Uterus (tissue), 4 donors: Measurements from ENCODE around the gene CDK4. TPM values are rescaled to one million over a fixed set of nuclear protein-coding genes. Genes with fewer than 3 reads are reported as not detected.

ENCODE experiments used
- DNase-seq, 2 donors: peaks; one replicate each; pipeline ENCODE4 v3.0.0-alpha.2; 2019 to 2020
- H3K27ac ChIP-seq, 2 donors: fragments of 200-600 bp; sonication (generic); 1 replicate in 1 of 2; 2 replicates in 1 of 2; pipeline ENCODE4 v1.5.1; 2016 to 2018
- H3K27me3 ChIP-seq, 2 donors: fragments of 200-600 bp; sonication (generic); one replicate each; pipeline ENCODE4 v1.5.1; 2018 to 2019; ENCODE audit warnings: control low read depth in 1 of 2
- H3K36me3 ChIP-seq, 2 donors: fragments of 200-600 bp; sonication (generic); one replicate each; pipeline ENCODE4 v1.5.1; 2019; ENCODE audit warnings: control low read depth in 1 of 2
- H3K4me1 ChIP-seq, 2 donors: fragments of 200-600 bp; sonication (generic); one replicate each; pipeline ENCODE4 v1.5.1; 2018 to 2019; ENCODE audit warnings: control low read depth in 1 of 2
- H3K4me3 ChIP-seq, 2 donors: fragments of 200-600 bp; sonication (generic); 1 replicate in 1 of 2; 2 replicates in 1 of 2; pipeline ENCODE4 v1.5.1; 2018 to 2019; ENCODE audit warnings: mild to moderate bottlenecking in 1 of 2
- H3K9me3 ChIP-seq, 2 donors: fragments of 200-600 bp; sonication (generic); one replicate each; pipeline ENCODE4 v1.5.1; 2019; ENCODE audit warnings: control low read depth in 1 of 2
- CTCF ChIP-seq, 4 experiments: fragments of 200-600 bp in 2 of 4; fragments of 450-650 bp in 2 of 4; sonication (generic) in 2 of 4; IDR thresholded peaks; one replicate each; pipeline ENCODE4 v1.5.1; 2016 to 2019; ENCODE audit warnings: antibody characterized with exemption in 4 of 4, mild to moderate bottlenecking in 2 of 4, moderate library complexity in 1 of 4
- POLR2A ChIP-seq, 2 donors: fragments of 450-650 bp; IDR thresholded peaks; one replicate each; pipeline ENCODE4 v1.6.1; 2016; ENCODE audit warnings: antibody characterized with exemption in 2 of 2, mild to moderate bottlenecking in 1 of 2, moderate library complexity in 1 of 2
- intact Hi-C: fragments of 100-400 bp; cut with DNase I; formaldehyde crosslinking; loops from one replicate; pipeline ENCODE4 v1.15.1; 2023; ENCODE audit warnings: low total_unique reads
- microRNA-seq: library from miRNA; unstranded; fragments of <30 nt; microRNA quantifications from one replicate; pipeline ENCODE4, GENCODE V29; 2016; ENCODE audit warnings: borderline microRNAs expressed, borderline replicate concordance
- total RNA-seq, 4 donors: library from RNA; depleted of rRNA in 3 of 4; stranded (reverse); fragments of >200 nt in 3 of 4; gene quantifications; one replicate each; pipeline versions ENCODE4 v1.1.0 to v1.2.4, GENCODE V29; 2014 to 2023
- donor health status: DM: yes; HTN: yes; CAD: no.

The CDK4 gene
- total RNA-seq, 4 donors from 2014 or later = 60.0 to 190 (median 110) TPM

DNA sequence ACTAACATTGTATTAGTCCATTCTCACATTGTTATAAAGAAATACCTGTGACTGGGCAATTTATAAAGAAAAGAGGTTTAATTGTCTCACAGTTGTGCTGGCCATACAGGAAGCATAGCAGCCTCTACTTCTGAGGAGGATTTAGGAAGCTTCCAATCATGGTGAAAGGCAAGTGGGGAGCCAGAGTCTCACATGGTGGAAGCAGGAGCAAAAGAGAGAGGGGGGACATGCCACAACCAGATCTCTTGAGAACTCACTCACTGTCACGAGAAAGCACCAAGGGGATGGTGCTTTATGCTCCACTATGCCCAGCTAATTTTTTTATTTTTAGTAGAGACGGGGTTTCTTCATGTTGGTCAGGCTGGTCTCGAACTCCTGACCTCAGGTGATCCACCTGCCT lies 44.9 kb downstream of the CDK4 start:
- Histone ChIP-seq H3K9me3 (peaks cover 0 to 8% of the 10 kb centered on the region in 2 donors), H3K36me3 (no peaks in the 10 kb centered on the region)
- no peak for TF ChIP-seq CTCF (IDR thresholded peaks at IDR 0.05)
- no peak for TF ChIP-seq POLR2A (IDR thresholded peaks at IDR 0.05)

DNA sequence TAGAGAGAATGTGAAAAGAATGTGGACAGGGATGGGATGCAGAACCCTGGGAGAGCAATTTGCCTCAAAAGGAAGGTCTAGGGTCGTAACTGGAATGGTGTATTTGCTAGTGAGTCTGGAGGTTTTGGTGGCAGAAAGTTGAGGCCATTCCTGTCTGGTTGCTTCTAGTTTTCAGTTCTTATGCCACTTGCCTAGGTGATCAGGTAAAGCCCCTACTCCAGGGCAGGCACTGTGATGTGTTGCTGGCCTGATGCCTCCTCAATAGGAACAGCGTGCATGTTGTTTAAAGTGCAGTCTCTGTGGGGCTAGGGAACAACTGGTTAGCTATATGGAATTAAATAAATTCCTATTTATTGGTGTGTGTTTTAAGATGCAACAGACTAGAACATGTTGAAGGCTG lies 51.8 kb downstream of the CDK4 start:
- H3K27ac ChIP-seq = no peak overlapping the region
- TF ChIP-seq POLR2A (IDR thresholded peaks at IDR 0.05) (no peak), CTCF (IDR thresholded peaks at IDR 0.05) (no peak)
- intact Hi-C loops = no loop called here
- no peak overlapping the region for H3K4me3 ChIP-seq
- H3K9me3 ChIP-seq = peaks cover 0 to 8% of the 10 kb centered on the region in 2 donors
- DNase-seq = no peak
- no peaks in the 10 kb centered on the region for H3K4me1 ChIP-seq
- no peaks in the 10 kb centered on the region for H3K36me3 ChIP-seq
- no peaks in the 10 kb centered on the region for H3K27me3 ChIP-seq

More for the DNA sequence above, 44.9 kb downstream of the CDK4 start:
- DNase-seq = no peak
- H3K27me3 ChIP-seq = no peaks in the 10 kb centered on the region
- intact Hi-C loops = no loop called here
- H3K4me1 ChIP-seq = no peaks in the 10 kb centered on the region
- H3K27ac ChIP-seq = no peak overlapping the region
- H3K4me3 ChIP-seq = no peak overlapping the region

DNA sequence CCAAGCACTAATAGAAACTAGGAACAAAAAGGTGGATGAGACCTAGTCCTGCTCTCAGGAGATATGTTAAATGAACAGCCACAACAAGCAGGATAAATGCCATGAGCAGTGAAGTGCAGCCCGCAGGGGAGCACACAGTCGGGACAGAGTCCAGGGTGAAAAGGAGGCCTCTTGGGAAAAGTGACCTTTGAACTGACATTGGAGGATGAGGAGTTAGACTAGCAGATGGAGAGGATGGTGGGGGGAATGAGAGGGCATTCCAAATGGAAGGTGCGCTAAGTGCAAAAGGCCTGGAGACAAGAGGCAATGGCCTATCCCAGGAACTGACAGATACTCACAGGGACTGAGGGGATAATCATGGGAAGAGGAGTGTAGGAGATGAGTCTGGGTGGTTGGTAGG lies 53.7 kb downstream of the CDK4 start:
- intact Hi-C loops = no loop called here
- H3K4me3 ChIP-seq = no peak overlapping the region
- peaks cover 0 to 1% of the 10 kb centered on the region in 2 donors for H3K9me3 ChIP-seq
- peaks cover 0 to 4% of the 10 kb centered on the region in 2 donors for H3K4me1 ChIP-seq
- no peak overlapping the region for H3K27ac ChIP-seq
- DNase-seq = no peak
- no peaks in the 10 kb centered on the region for H3K36me3 ChIP-seq
- no peaks in the 10 kb centered on the region for H3K27me3 ChIP-seq
- TF ChIP-seq CTCF (IDR thresholded peaks at IDR 0.05) = no peak
- TF ChIP-seq POLR2A (IDR thresholded peaks at IDR 0.05) = no peak

Small RNA genes lying within 50 kb of the gene (microRNA-seq; reads per million reads assigned to microRNA genes)
- gene MIR6759 = not detected

Other genes starting within 250 kb of the CDK4 start
- gene DDIT3, start 231.8 kb downstream of the CDK4 start, total RNA-seq = 10 to 100 TPM in 2 of 4 donors, 1 to 10 TPM in 2; 2.3 to 28.2 (median 9.8) TPM
- gene MBD6, start 229.5 kb downstream of the CDK4 start, total RNA-seq = 100 to 1,000 TPM in 1 of 4 donors, 10 to 100 TPM in 3; 14.9 to 138 (median 17.1) TPM
- gene DCTN2, start 205.1 kb downstream of the CDK4 start, total RNA-seq = 100 to 1,000 TPM; 117 to 175 (median 126) TPM
- 1 to 10 TPM in 3 of 4 donors, under 1 TPM in 1; 0.59 to 5.1 (median 1.9) TPM for gene KIF5A, start 202.3 kb downstream of the CDK4 start, total RNA-seq
- 10 to 100 TPM in 3 of 4 donors, 1 to 10 TPM in 1; 2.6 to 29.3 (median 18.8) TPM for gene PIP4K2C, start 161.1 kb downstream of the CDK4 start, total RNA-seq
- gene DTX3, start 147.5 kb downstream of the CDK4 start, total RNA-seq = 10 to 100 TPM; 17.6 to 82.5 (median 40.9) TPM
- gene ARHGEF25, start 140.9 kb downstream of the CDK4 start, total RNA-seq = 100 to 1,000 TPM in 1 of 4 donors, 10 to 100 TPM in 3; 52.9 to 205 (median 85.6) TPM
- gene B4GALNT1, start 119.1 kb downstream of the CDK4 start, total RNA-seq = 10 to 100 TPM in 1 of 4 donors, 1 to 10 TPM in 3; 2.9 to 14.1 (median 3.9) TPM
- gene OS9, start 58.2 kb downstream of the CDK4 start, total RNA-seq = 100 to 1,000 TPM; 189 to 339 (median 252) TPM
- gene AGAP2, start 13.6 kb downstream of the CDK4 start, total RNA-seq = 1 to 10 TPM in 3 of 4 donors, under 1 TPM in 1; 0.29 to 6.3 (median 2.6) TPM
- 100 to 1,000 TPM in 1 of 4 donors, 10 to 100 TPM in 3; 38.2 to 103 (median 51.0) TPM for gene TSPAN31, start 7.3 kb downstream of the CDK4 start, total RNA-seq
- gene MARCHF9, start 2.8 kb upstream of the CDK4 start, total RNA-seq = 1 to 10 TPM in 3 of 4 donors, not detected in 1; 5.1 to 7.6 (median 6.8) TPM
- gene CYP27B1, start 14.8 kb upstream of the CDK4 start, total RNA-seq = 1 to 10 TPM in 1 of 4 donors, under 1 TPM in 1, not detected in 2; 0.28 to 1.2 TPM
- gene METTL1, start 19.8 kb upstream of the CDK4 start, total RNA-seq = 10 to 100 TPM in 3 of 4 donors, 1 to 10 TPM in 1; 5.1 to 22.4 (median 18.0) TPM
- gene EEF1AKMT3, start 20.3 kb upstream of the CDK4 start, total RNA-seq = 10 to 100 TPM in 2 of 4 donors, 1 to 10 TPM in 2; 2.3 to 15.5 (median 11.5) TPM
- 10 to 100 TPM in 3 of 4 donors, 1 to 10 TPM in 1; 8.2 to 22.3 (median 16.7) TPM for gene TSFM, start 30.5 kb upstream of the CDK4 start, total RNA-seq
- gene AVIL, start 66.4 kb upstream of the CDK4 start, total RNA-seq = 10 to 100 TPM in 1 of 4 donors, 1 to 10 TPM in 2, not detected in 1; 4.4 to 21.8 (median 5.1) TPM
- gene CTDSP2, start 94.4 kb upstream of the CDK4 start, total RNA-seq = 100 to 1,000 TPM in 2 of 4 donors, 10 to 100 TPM in 2; 66.2 to 212 (median 90.9) TPM
- 10 to 100 TPM in 1 of 4 donors, 1 to 10 TPM in 3; 4.9 to 59.1 (median 8.6) TPM for gene ATP23, start 189.3 kb upstream of the CDK4 start, total RNA-seq